GM12891 (cell line): ENCODE data around the gene ALPK3.

Experiments
- POLR2A ChIP-seq: IDR thresholded peaks from 2 replicates; pipeline ENCODE4 v1.6.1; 2011; ENCODE audit warnings: low read depth, low read length, control low read depth
- SPI1 ChIP-seq: IDR thresholded peaks from 2 replicates; pipeline ENCODE4 v1.6.1; 2011; ENCODE audit warnings: low read depth, low read length, control low read depth

DNA sequence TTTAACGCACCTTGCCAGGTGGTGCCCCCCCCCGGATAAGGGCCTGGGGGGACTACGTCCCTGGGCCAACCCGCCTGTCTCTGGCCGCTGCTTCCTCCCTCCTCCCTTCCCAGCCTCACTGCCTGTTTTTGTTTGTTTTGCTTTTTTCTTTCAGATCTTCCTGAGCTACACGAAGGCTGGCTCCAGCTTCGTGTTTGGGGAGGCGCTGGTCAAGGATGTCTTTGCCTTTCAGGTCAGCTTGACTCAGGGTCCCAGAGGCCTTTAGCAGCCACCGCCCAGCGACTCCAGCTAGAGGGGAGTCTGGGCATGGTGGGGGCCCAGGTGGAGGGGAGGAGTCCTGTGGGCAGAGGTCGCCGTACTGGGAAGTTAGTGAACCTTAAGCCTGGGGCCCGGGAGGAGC is 91.4 kb downstream of the ALPK3 start:
- TF ChIP-seq POLR2A: no peak
- no peak for TF ChIP-seq SPI1
